ENCODE data around the gene PRELID2. TPM values are rescaled to one million over a fixed set of nuclear protein-coding genes. Genes with fewer than 3 reads are reported as not detected.
"Not testable (repeated sequence)": the region's sequence is repeated elsewhere in the genome, so short reads cannot be mapped to it uniquely, and the experiment has no call there.

Gene PRELID2
- total and polyA plus RNA-seq, 4 donors, result 1.2 to 68.1 (median 5.5) TPM

GRCh38 chr5:145800181-145800580 is 35.0 kb downstream of the PRELID2 start:
- no peak for TF ChIP-seq CTCF (IDR thresholded peaks at IDR 0.05; ENCODE audit: control extremely low read depth, extremely low read depth)
- no peaks in the 10 kb centered on the region for H3K9me3 ChIP-seq (ENCODE audit: control insufficient read depth in 4 of 4, insufficient read depth in 3 of 4, low read length in 3 of 4)
- peaks cover 0 to 2% (median under 1%) of the 10 kb centered on the region in 4 donors for H3K36me3 ChIP-seq (ENCODE audit: control insufficient read depth in 4 of 4, insufficient read depth in 4 of 4, low read length in 4 of 4)
- no peak overlapping the region for H3K4me3 ChIP-seq
- no peak overlapping the region for H3K9ac ChIP-seq (ENCODE audit: insufficient read depth in 1 of 2, low read length in 2 of 2)
- WGBS, 2 donors, result 56 to 74% methylated on average over 2 of the region's 2 CpGs
- DNase-seq (peak in 1 of 3 donors; percentile 7), ATAC-seq (ENCODE audit: insufficient read depth, low FRiP score) (no peak)
- H3K27ac ChIP-seq (ENCODE audit: low read depth in 1 of 2, low read length in 1 of 2), result no peak overlapping the region
- no peaks in the 10 kb centered on the region for H3K27me3 ChIP-seq (ENCODE audit: control insufficient read depth in 3 of 3, insufficient read depth in 3 of 3, low read length in 2 of 3)
- no peaks in the 10 kb centered on the region for H3K4me1 ChIP-seq (ENCODE audit: control insufficient read depth in 5 of 5, insufficient read depth in 5 of 5, low read length in 5 of 5)

DNA sequence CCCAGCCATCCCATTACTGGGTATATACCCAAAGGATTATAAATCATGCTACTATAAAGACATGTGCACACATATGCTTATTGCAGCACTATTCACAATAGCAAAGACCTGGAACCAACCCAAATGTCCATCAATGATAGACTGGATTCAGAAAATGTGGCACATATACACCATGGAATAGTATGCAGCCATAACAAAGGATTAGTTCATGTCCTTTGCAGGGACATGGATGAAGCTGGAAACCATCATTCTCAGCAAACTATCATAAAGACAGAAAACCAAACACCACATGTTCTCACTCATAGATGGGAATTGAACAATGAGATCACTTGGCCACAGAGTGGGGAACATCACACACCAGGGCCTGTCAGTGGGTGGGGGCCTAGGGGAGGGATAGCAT is 36.6 kb downstream of the PRELID2 start:
- not testable (repeated sequence) for H3K36me3 ChIP-seq (ENCODE audit: control insufficient read depth in 4 of 4, insufficient read depth in 4 of 4, low read length in 4 of 4); H3K4me3 ChIP-seq; H3K4me1 ChIP-seq (ENCODE audit: control insufficient read depth in 5 of 5, insufficient read depth in 5 of 5, low read length in 5 of 5); H3K9ac ChIP-seq (ENCODE audit: insufficient read depth in 1 of 2, low read length in 2 of 2); H3K27ac ChIP-seq (ENCODE audit: low read depth in 1 of 2, low read length in 1 of 2); H3K27me3 ChIP-seq (ENCODE audit: control insufficient read depth in 3 of 3, insufficient read depth in 3 of 3, low read length in 2 of 3); ATAC-seq (ENCODE audit: insufficient read depth, low FRiP score); H3K9me3 ChIP-seq (ENCODE audit: control insufficient read depth in 4 of 4, insufficient read depth in 3 of 4, low read length in 3 of 4); DNase-seq

DNA sequence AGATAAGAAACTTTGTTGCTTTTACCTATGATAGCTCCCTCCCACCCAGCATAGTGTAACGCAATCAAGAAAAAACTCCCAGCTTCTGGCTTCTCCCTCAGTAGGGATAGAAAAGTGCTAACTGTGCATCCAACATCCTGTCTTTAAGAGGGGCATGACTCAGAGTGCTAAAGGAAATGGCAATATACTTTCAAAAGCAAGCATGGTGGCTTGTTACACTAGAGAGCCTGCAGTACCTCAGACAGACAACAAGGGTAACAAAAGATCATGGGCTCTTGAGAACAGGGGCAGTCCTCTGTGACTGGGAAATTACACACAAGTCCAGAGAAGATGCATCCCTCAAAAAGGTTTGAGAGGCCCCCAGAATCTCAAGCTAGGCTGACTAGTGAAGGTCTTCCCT is 37.8 kb downstream of the PRELID2 start:
- Histone ChIP-seq H3K4me3 (no peak overlapping the region), H3K9me3 (ENCODE audit: control insufficient read depth in 4 of 4, insufficient read depth in 3 of 4, low read length in 3 of 4) (no peaks in the 10 kb centered on the region), H3K27ac (ENCODE audit: low read depth in 1 of 2, low read length in 1 of 2) (no peak overlapping the region), H3K27me3 (ENCODE audit: control insufficient read depth in 3 of 3, insufficient read depth in 3 of 3, low read length in 2 of 3) (no peaks in the 10 kb centered on the region), H3K36me3 (ENCODE audit: control insufficient read depth in 4 of 4, insufficient read depth in 4 of 4, low read length in 4 of 4) (peaks cover 0 to 4% (median 2%) of the 10 kb centered on the region in 4 donors), H3K4me1 (ENCODE audit: control insufficient read depth in 5 of 5, insufficient read depth in 5 of 5, low read length in 5 of 5) (peaks cover 0 to 5% (median 0%) of the 10 kb centered on the region in 5 donors), H3K9ac (ENCODE audit: insufficient read depth in 1 of 2, low read length in 2 of 2) (no peak overlapping the region)
- DNase-seq (no peak), ATAC-seq (ENCODE audit: insufficient read depth, low FRiP score) (no peak)
- WGBS, 2 donors, result 93 to 96% methylated on average over 1 of the region's 1 CpG
- no peak for TF ChIP-seq CTCF (IDR thresholded peaks at IDR 0.05; ENCODE audit: control extremely low read depth, extremely low read depth)

GRCh38 chr5:145796318-145796717 is 38.8 kb downstream of the PRELID2 start:
- ATAC-seq (ENCODE audit: insufficient read depth, low FRiP score) (no peak), DNase-seq (no peak)
- Histone ChIP-seq H3K4me1 (ENCODE audit: control insufficient read depth in 5 of 5, insufficient read depth in 5 of 5, low read length in 5 of 5) (peaks cover 0 to 6% (median 0%) of the 10 kb centered on the region in 5 donors), H3K27ac (ENCODE audit: low read depth in 1 of 2, low read length in 1 of 2) (no peak overlapping the region), H3K36me3 (ENCODE audit: control insufficient read depth in 4 of 4, insufficient read depth in 4 of 4, low read length in 4 of 4) (peaks cover 0 to 4% (median 2%) of the 10 kb centered on the region in 4 donors), H3K4me3 (no peak overlapping the region), H3K9ac (ENCODE audit: insufficient read depth in 1 of 2, low read length in 2 of 2) (no peak overlapping the region), H3K9me3 (ENCODE audit: control insufficient read depth in 4 of 4, insufficient read depth in 3 of 4, low read length in 3 of 4) (no peaks in the 10 kb centered on the region), H3K27me3 (ENCODE audit: control insufficient read depth in 3 of 3, insufficient read depth in 3 of 3, low read length in 2 of 3) (no peaks in the 10 kb centered on the region)
- TF ChIP-seq CTCF (IDR thresholded peaks at IDR 0.05; ENCODE audit: control extremely low read depth, extremely low read depth), result no peak
- 92% methylated on average over 2 of the region's 2 CpGs for WGBS, 2 donors
